Stimulated activated CD4-positive, alpha-beta T cell treated with anti-CD3 and anti-CD28 coated beads, TNF-alpha, amount 100 ng/mL, for 1 hour (primary cell): ENCODE results near the gene CENPM.
"Not testable (repeated sequence)": the region's sequence is repeated elsewhere in the genome, so short reads cannot be mapped to it uniquely, and the experiment has no call there.

Experiments
- DNase-seq, 3 donors: peaks; one replicate each; pipeline ENCODE4 v3.0.0-alpha.2; 2020; ENCODE audit warnings: low read depth in 3 of 3, low spot score in 1 of 3

CENPM gene

DNA sequence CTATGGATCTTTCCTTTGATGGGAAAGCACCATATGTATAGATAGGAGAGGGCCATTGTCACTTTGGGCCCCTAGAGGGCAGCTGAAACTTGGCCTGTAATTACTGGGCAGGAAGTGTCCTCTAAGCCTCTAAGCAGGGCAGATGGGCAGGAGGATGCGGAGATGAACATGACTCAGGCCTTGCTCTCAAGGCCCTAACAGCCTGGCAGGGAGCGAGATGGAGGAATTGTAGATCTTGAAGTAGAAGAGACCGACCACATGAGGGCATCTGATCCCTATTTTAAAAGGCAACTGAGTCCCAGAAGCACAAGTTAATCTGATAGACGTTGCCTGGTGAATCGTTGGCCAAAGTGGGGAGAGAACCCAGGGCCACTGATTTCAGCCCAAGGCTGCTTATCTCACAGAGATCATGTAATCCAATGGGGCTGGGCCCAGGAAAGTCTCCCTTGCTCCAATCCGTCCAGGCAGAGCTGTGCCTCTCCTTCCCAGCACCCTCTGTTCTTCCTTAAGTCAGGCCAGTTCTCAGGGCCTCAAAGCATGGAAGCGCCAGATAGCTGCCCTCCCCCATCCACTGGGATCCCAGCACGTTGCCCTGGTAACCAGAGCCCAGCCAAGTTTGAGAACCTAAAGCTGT, 19.8 kb upstream of the CENPM start:
- DNase-seq: peak in 1 of 3 donors; percentile 7

- no peak for DNase-seq
These were observed 19.3 kb upstream of the CENPM start for GRCh38 chr22:41966225-41966606.

GRCh38 chr22:41964112-41964491, 17.1 kb upstream of the CENPM start:
- DNase-seq: no peak

DNA sequence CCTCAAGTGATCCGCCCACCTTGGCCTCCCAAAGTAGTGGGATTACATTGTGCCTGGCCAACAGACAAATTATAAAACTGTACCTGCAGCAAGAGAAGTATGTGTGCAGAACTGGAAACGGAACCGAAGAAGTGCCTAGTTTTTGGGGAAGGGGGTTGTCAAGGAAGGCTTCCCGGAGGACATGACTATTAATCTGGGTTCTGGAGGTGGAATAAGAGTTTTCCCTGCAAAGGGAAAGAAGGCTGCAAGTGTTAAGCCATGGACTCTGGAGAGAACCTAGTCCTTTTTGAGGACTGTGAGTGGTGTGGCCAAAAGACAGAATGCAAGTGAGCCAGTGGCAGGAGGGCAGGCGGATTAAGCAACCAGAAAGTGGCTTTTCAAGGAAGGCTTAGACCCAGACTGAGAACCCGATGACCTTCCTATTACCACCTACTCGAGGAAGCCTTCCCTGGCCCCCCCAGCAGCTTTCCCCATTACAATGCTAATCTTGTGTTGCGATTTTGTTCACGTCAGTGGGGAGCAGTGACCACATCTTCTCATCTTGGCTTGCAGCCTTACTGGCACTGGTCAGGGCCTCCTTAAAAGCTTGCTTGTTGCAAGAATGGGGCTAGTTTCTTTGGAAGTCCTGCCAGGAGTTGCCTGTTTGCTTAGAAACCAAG, 16.6 kb upstream of the CENPM start:
- DNase-seq: no peak

DNA sequence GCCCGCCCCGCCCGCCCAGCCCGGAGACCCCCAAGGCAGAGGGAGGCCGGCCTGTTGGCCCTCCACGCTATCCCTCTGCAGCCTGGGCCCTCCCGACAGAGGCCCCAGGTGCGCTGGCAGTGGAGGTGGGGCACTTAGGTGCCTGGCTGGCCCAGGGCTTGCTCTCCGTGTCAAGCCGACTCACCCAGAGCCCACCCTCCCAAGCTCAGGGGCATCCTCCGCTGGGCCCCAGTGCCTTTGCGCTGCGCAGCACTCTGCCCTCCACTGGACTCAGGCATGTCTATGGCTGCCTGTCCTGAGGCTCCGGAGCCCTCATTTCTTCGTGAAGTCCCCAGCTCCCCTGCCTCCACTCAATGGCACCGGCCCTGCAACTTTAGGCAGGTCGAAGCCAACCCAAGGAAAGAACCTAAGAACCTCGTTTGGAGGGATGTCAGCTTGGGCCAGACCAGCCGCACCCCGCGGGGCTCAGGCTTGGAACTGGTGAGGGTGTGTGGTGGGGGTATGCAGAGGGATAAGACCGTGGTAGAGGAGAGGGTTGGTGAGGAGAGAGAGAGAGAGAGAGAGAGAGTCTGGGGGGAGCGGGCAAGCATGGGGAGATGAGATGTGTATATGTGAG, 11.1 kb upstream of the CENPM start:
- DNase-seq: no peak

DNA sequence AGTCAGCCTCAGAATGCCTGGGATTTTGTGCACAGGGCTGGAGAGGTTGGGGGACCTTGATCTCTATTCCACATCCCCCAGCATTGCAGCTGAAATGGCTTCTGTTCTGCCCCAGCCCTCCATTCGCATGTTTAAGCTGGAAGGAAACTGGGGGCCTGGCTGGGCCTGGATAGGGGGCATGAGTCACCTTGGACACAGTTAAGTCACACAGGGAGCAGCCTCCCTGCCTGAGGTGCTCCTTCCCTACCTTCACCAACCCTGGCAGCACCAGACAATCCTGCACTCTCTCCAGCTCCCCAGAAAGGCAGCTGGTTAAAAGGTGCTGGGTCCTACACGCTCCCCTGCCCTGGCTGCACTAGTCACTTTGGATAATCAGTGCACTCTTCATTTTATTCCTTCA, 5.8 kb upstream of the CENPM start:
- DNase-seq: no peak

DNA sequence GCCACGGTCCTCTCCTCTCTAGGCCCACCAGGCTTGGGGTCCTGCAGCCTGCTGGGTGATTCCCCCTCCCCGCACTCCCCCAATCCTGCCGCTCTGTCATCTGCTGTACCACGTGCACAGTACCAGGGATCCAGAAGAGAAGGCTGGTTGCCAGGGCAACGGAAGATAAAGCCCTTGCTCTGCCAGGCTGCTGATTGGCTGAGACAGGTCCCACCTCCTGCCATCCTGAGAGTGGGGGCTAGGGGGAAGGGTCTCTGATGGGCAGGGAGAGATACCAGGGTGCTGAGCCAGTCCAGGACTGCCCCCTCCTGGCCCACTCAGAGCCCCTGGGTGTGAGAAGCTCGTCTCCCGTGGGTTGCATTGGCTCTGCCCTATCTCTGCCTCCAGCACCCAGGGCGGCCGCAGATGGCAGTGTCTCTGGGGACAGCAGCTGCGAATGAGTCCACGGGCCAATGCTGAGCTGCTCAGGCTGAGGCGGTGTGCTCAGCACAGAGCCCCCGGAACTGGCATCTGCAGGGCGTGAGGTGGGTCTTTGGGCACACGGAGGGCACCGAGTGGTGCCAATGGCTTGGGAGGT, 5.0 kb upstream of the CENPM start, which contains the start of gene SMIM45:
SMIM45 (plus strand) TSS at position 253 of the 577 bp plus-strand sequence.
- DNase-seq: no peak

GRCh38 chr22:41949297-41949965, 2.5 kb upstream of the CENPM start:
- DNase-seq: no peak

- DNase-seq: not testable (repeated sequence)
These were observed 2.0 kb upstream of the CENPM start for GRCh38 chr22:41948928-41949296.

DNA sequence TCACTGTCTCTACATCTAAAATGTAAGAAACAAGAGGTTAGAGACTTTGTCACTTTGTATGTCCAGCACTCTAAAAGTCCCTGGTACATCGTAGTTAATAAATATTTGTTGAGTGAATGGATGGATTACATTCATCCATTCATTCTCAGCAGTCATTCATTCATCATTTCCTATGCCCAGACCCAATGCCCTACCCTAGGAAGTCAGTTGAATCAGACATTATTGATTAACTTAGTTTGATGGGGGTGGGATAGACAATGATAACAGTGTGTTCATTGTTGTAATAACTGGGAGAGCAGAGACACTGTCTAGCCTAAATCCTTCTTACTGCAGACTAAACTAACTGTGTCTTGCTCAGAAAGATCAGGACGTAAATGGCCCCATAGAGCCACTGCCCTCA, 1.2 kb upstream of the CENPM start:
- no peak for DNase-seq

GRCh38 chr22:41947424-41948080, 600 bp upstream of the CENPM start:
- no peak for DNase-seq

DNA sequence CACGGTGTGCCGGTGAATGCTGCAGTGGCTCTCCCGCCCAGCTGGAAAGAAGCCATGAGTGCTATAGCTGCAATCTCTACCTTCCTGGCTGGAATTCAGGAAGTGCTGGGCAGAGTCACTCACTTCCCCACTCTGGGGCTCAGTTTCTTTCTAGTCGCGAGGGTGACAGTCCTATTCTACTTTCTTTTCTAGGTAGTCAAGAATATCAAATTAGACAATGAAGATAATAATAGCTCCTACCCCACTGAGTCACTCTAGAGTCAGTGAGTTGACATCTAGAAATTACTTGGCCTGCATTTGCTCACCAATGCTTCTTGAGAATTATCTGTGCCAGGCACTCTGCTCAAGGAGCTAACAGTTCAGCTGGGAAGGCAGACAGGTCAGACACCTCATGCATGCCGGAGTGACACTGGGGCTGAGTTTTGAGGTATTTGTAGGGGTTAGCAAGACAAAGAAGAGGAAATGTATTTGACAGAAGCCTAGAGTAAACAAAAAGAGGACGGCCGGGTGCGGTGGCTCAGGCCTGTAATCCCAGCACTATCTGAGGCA, 3.2 kb downstream of the CENPM start:
- no peak for DNase-seq

- DNase-seq: peak; percentile 70 to 81 (median 74)
These were observed 5.9 kb downstream of the CENPM start for GRCh38 chr22:41940832-41941765.

DNA sequence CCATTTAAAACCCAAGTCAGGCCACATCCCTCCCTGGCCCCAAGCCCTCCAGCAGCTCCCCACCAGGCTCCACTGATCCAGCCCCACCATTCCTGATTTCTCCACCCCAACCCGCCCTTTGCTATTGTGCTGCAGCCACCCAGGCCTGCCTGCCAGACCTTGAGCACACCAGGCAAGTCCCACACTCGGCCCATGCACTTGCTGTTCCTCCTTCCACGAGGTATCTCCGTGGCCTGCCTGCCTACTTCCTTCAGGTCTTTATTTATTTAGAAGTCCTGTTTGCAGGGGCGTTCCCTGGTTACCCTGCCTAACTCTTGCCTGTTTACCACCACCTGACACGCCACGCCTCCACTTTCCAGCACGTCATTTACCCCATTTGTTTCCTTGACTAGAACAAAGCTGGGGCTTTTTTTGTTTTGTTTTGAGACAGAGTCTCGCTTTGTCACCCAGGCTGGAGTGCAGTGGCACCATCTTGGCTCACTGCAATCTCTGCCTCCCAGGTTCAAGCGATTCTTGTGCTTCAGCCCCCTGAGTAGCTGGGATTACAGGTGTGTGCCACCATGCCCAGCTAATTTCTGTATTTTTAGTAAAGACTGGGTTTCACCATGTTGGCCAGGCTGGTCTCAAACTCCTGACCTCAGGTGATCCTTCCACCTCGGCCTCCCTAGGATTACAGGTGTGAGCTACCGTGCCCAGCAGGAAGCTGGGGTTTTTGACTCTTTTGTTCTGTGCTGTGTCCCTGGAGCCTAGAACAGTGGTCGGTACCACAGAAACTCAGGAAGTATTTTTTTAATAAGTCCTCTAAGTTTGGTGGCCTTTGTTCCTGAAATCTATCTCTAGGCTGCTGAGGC, 6.7 kb downstream of the CENPM start:
- peak; percentile 79 to 93 (median 85) for DNase-seq

DNA sequence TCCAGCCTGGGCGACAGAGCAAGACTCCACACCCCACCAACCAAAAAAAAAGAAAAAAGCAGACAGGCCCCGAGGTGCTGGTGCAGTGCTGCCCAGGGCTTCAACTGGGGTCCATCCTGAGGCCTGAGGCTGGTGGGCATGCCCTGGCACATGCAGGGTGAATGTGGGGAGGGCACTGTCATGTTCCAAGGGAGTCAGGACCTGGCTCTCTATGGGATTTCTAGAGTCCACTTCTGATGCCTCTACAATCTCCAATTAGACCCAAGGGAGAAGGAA, 10.1 kb downstream of the CENPM start:
- DNase-seq: no peak

DNA sequence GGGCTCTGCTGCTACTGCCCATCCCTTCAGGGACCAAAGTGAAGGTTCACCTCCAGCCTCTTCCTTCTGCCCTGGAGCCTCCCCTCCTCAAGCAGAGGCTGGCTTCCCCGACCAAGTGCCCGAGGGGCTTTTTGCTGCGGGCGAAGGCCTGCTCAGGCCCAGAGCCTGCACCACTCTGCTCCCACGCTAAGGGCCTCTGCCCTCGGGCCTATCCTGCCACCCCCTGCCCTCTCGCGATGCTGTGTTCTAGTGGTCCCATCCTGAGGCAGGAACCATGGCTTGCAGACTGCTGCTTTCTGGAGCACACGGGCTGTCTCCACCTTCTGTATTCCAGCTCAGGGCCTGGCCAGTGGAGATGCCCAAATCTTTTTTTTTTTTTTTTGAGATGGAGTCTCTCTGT, 11.4 kb downstream of the CENPM start:
- DNase-seq: no peak

- no peak for DNase-seq
These were observed 12.0 kb downstream of the CENPM start for GRCh38 chr22:41935015-41935351.

- DNase-seq: no peak
These were observed 12.5 kb downstream of the CENPM start for GRCh38 chr22:41934284-41935014.
